Activated naive CD8-positive, alpha-beta T cell treated with anti-CD3 and anti-CD28 coated beads, Interleukin-2, amount 50 U/mL, for 16 hours (primary cell): ENCODE measurements around the gene PON1.

Source experiments
- DNase-seq: peaks from one replicate; pipeline ENCODE4 v3.0.0-alpha.2; 2020; ENCODE audit warnings: low read depth, low spot score

PON1 gene

DNA sequence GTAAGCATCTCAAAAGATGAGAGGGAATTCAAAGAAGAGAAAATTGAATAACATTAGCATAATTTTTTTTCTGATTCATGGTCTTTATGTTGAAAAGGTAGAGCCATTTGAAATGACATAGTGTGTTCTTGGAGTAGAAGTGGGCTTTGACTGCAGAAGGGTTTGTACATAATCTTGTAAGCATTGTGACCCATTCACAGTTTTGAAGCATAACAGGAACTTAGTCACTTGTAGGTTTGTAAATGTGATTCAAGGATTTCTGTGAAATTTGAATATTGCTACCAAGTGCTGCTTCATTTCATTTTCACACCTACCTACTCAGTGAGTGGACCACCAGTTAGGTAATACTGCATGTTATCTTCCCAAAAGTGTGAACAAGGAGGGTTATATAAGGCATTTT is 68.6 kb downstream of the PON1 start:
- no peak for DNase-seq

DNA sequence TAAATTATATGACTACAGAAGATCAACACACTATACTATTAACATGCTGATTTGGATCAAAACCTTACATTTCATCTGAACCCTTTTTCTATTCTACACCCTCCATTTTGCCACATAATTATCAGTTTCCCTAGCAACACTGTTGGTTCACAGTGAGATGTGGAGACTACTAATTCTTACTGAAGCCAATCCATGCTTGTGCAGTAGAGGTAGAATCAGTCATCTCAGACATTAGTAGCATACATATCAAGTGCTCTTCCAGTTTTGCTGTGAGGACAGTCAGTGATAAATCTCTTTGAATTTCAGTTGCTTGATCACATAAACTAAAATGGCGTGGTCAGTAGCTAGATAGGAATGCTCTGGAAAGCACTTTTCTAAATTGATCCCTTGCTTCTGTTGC is 70.3 kb downstream of the PON1 start:
- no peak for DNase-seq

DNA sequence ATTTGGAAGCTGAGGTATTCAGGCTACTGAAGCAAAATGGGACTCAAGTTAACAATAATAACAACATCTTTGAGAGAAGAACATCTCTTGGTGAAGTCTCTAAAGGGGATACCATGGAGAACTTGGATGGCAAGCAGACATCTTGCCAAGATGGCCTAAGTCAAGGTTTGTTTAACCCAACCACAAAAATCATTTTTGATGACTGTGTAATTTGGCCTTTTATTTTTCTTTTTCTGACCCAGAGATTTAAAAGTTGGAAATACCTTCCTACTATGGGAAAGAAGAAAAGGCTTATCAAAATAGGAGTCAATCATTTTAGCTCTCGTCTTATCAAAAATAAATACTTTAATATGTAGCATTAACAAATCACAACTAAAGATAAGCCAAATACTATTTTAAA is 72.4 kb downstream of the PON1 start:
- no peak for DNase-seq

GRCh38 chr7:95250571-95250970 is 73.8 kb downstream of the PON1 start:
- DNase-seq, result no peak
